Uterus (tissue), 2 donors: ENCODE data around the gene TBC1D19.

ENCODE experiments used
- POLR2A ChIP-seq, 2 donors: fragments of 450-650 bp; IDR thresholded peaks; one replicate each; pipeline ENCODE4 v1.6.1; 2016; ENCODE audit warnings: antibody characterized with exemption in 2 of 2, mild to moderate bottlenecking in 1 of 2, moderate library complexity in 1 of 2
- TF ChIP-seq, protein P1 (sequence below), 4 experiments: fragments of 200-600 bp in 2 of 4; fragments of 450-650 bp in 2 of 4; sonication (generic) in 2 of 4; IDR thresholded peaks; one replicate each; pipeline ENCODE4 v1.5.1; 2016 to 2019; ENCODE audit warnings: antibody characterized with exemption in 4 of 4, mild to moderate bottlenecking in 2 of 4, moderate library complexity in 1 of 4

- TF ChIP-seq, protein P1, sequence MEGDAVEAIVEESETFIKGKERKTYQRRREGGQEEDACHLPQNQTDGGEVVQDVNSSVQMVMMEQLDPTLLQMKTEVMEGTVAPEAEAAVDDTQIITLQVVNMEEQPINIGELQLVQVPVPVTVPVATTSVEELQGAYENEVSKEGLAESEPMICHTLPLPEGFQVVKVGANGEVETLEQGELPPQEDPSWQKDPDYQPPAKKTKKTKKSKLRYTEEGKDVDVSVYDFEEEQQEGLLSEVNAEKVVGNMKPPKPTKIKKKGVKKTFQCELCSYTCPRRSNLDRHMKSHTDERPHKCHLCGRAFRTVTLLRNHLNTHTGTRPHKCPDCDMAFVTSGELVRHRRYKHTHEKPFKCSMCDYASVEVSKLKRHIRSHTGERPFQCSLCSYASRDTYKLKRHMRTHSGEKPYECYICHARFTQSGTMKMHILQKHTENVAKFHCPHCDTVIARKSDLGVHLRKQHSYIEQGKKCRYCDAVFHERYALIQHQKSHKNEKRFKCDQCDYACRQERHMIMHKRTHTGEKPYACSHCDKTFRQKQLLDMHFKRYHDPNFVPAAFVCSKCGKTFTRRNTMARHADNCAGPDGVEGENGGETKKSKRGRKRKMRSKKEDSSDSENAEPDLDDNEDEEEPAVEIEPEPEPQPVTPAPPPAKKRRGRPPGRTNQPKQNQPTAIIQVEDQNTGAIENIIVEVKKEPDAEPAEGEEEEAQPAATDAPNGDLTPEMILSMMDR (IDR thresholded peaks at IDR 0.05): no peak
- TF ChIP-seq POLR2A (IDR thresholded peaks at IDR 0.05): no peak
Measured at GRCh38 chr4:26763063-26763462, 179.2 kb downstream of the TBC1D19 start.
